Right atrium auricular region (tissue), 2 donors: ENCODE measurements around the gene RNF5. TPM values are rescaled to one million over a fixed set of nuclear protein-coding genes. Genes with fewer than 3 reads are reported as not detected.

ENCODE experiments used
- DNase-seq: peaks from one replicate; pipeline ENCODE4 v3.0.0-alpha.2; 2019; ENCODE audit warnings: low spot score
- H3K27ac ChIP-seq, 2 donors: fragments of 200-600 bp; sonication (generic); 1 replicate in 1 of 2; 2 replicates in 1 of 2; pipeline ENCODE4 v1.5.1; 2016 to 2019
- H3K27me3 ChIP-seq, 2 donors: fragments of 200-600 bp; sonication (generic); one replicate each; pipeline versions ENCODE4 v1.5.1 to v1.6.0; 2017 to 2019
- H3K36me3 ChIP-seq: fragments of 200-600 bp; sonication (generic); one replicate; pipeline ENCODE4 v1.5.1; 2016
- H3K4me1 ChIP-seq, 2 donors: fragments of 200-600 bp; sonication (generic); one replicate each; pipeline versions ENCODE4 v1.5.1 to v1.6.0; 2017 to 2019
- H3K4me3 ChIP-seq, 2 donors: fragments of 200-600 bp; sonication (generic); 1 replicate in 1 of 2; 2 replicates in 1 of 2; pipeline ENCODE4 v1.5.1; 2017 to 2019; ENCODE audit warnings: mild to moderate bottlenecking in 1 of 2, moderate library complexity in 1 of 2
- H3K9me3 ChIP-seq, 2 donors: fragments of 200-600 bp; sonication (generic); one replicate each; pipeline ENCODE4 v1.5.1; 2019
- total RNA-seq, 2 donors: library from RNA; depleted of rRNA; stranded (reverse); fragments of >200 nt; gene quantifications; one replicate each; pipeline ENCODE4 v1.1.0, GENCODE V29; 2016
- TF ChIP-seq, protein P1 (sequence below), 2 donors: fragments of 200-600 bp; sonication (generic); IDR thresholded peaks; one replicate each; pipeline ENCODE4 v1.5.1; 2019; ENCODE audit warnings: antibody characterized with exemption in 2 of 2

The RNF5 gene
- total RNA-seq, 2 donors from 2014 or later: 104 to 106 TPM

DNA sequence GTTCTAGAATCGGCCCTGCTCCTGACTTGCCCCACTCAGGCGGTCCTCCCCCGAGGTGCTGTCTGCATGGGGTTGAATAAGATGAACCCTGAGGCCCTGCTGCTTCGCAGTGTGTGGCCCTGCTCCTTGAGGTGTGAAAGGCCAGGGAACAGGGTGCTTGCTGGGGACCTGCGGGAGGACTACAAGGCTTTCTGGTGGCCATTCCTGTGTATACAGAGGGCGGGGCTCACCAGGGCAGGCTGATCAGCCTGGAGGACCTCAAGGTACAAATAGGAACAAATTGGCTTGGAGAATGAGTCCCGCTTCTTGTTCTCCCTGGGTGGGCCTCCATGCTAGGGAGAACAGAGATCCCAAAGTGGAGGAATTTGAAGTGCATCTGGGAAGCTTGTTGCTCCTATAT, 40.0 kb downstream of the RNF5 start:
- no peak for DNase-seq
- no peaks in the 10 kb centered on the region for H3K9me3 ChIP-seq
- TF ChIP-seq, protein P1, sequence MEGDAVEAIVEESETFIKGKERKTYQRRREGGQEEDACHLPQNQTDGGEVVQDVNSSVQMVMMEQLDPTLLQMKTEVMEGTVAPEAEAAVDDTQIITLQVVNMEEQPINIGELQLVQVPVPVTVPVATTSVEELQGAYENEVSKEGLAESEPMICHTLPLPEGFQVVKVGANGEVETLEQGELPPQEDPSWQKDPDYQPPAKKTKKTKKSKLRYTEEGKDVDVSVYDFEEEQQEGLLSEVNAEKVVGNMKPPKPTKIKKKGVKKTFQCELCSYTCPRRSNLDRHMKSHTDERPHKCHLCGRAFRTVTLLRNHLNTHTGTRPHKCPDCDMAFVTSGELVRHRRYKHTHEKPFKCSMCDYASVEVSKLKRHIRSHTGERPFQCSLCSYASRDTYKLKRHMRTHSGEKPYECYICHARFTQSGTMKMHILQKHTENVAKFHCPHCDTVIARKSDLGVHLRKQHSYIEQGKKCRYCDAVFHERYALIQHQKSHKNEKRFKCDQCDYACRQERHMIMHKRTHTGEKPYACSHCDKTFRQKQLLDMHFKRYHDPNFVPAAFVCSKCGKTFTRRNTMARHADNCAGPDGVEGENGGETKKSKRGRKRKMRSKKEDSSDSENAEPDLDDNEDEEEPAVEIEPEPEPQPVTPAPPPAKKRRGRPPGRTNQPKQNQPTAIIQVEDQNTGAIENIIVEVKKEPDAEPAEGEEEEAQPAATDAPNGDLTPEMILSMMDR (IDR thresholded peaks at IDR 0.05): no peak
- no peaks in the 10 kb centered on the region for H3K27me3 ChIP-seq
- H3K36me3 ChIP-seq: no peaks in the 10 kb centered on the region
- peaks cover 0 to 5% of the 10 kb centered on the region in 2 donors for H3K4me1 ChIP-seq
- H3K4me3 ChIP-seq: no peak overlapping the region
- no peak overlapping the region for H3K27ac ChIP-seq

DNA sequence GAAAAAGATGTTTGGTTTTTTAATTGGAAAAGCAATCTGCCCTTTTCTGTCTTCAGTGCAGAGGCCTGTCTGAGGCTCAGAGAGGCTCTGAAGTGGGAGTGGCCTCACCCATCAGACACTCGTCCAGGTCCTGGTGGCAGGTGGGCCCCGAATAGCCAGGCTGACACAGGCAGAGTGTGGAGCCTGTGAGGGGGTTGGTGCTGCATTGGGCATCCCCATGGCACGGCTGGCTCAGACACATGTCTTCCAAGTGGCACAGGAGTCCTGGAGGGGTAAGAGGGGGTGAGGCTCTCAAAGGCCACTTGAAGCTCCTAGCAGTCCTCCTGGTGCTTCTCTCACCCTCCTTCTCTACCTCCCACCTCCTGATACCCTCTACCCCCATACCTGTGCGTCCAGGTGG, 41.8 kb downstream of the RNF5 start:
- Histone ChIP-seq H3K27ac (no peak overlapping the region), H3K4me3 (no peak overlapping the region), H3K4me1 (peaks cover 0 to 5% of the 10 kb centered on the region in 2 donors), H3K9me3 (no peaks in the 10 kb centered on the region), H3K36me3 (no peaks in the 10 kb centered on the region), H3K27me3 (no peaks in the 10 kb centered on the region)
- no peak for DNase-seq
- TF ChIP-seq, protein P1 (IDR thresholded peaks at IDR 0.05): no peak

DNA sequence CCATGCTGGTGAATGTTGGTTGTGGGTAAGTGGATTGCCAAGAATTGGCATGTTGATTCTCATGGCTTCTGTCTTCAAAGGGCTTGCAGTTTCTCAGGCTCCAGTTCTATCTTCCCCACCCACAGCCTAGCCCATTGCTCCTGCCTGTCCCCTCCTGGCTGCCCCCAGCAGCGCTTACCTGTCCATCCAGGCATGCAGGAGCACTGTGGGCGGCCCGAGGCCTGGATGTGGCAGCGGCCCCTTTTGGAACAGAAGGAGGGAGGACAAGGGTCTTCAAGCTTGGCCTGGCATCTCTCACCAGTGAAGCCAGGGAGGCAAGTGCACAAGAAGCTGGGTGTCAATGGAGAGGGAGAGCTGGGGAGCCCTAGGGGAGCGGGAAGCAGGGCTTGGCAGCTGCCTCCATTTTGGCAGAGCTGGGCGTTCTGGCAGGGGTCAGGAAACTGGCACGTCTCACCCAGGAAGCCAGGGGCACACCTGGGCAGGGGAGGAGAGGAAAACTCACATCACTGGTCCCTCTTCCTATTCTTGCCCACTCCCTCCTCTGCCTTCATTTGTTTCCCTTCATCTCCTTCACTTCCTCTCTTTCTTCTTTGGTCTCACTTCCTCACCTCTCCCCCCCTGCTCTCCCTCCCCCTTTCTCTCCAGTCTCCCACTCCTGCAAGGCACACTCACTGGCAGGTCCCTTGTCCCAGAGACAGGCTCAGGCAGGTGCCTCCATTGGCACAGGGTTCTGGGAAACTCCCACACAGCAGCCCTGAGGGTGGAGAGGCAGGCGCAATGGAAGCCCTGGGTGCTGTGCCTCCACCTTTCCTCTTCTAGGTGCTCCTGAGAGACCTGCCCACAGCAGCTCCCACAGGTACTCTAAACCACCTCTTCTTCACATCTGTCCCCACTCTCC, 44.4 kb downstream of the RNF5 start:
- Histone ChIP-seq H3K9me3 (no peaks in the 10 kb centered on the region), H3K4me1 (peaks cover 0 to 5% of the 10 kb centered on the region in 2 donors), H3K36me3 (no peaks in the 10 kb centered on the region), H3K4me3 (peak overlapping the region; percentile 4 to 37), H3K27me3 (no peaks in the 10 kb centered on the region), H3K27ac (peak overlapping the region; percentile 67 to 73)
- TF ChIP-seq, protein P1 (IDR thresholded peaks at IDR 0.05): no peak
- DNase-seq: no peak

DNA sequence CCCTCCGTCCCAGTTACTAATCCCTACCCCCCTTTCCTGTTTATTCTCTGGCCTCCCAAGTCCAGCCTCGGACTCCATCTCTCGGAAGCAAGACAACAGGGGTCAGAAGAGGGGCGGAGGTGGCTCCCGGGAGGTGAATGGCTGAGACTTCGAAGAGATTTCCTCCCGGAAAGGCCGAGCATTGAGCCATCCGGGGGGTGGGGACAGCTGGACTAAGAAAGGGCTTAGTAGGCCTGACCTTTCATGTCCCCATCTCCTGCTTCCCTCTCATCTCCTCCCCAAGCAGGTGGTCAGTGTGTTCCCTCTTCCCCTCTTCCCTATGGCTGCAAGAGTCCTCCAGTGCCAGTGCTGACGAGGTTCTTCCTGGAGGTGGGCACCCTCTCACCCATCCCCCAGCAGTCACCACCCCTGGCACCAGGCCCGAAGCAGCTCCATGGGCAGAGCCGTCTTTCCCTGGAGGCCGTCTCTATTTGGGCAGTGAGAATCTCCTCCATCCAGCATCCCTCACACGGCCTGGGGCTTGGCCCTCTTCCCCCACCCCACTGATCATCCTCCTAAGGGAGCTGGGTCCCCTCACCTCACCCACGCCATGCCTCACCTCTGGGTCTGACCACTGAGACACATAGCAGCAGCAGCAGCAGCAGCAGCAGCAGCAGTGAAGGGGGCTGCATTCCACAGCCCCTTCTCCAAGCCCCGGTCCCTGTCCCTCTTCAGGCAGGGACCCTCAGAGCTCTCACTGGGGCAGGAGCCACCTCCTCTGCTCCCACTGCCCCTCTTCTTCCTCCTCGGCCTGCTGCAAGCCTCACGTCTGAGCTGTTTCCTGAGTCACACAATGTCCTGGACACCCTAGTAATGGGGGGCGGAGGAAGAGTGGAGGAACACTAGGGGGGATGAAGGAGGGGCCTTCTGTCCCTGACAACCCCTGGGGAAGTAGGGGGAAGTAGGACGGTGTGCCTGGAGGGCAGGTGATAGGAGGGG, 45.3 kb downstream of the RNF5 start, which contains the start of gene NOTCH4:
TSS of gene NOTCH4 (minus strand) at position 810 of the 978 bp plus-strand sequence. CDS start at position 671, 139 bp downstream.
- H3K27ac ChIP-seq: peak within 1 kb of the TSS; percentile 67 to 73
- peak within 1 kb of the TSS; percentile 33 to 37 for H3K4me3 ChIP-seq
- TF ChIP-seq, protein P1 (IDR thresholded peaks at IDR 0.05): no peak

DNA sequence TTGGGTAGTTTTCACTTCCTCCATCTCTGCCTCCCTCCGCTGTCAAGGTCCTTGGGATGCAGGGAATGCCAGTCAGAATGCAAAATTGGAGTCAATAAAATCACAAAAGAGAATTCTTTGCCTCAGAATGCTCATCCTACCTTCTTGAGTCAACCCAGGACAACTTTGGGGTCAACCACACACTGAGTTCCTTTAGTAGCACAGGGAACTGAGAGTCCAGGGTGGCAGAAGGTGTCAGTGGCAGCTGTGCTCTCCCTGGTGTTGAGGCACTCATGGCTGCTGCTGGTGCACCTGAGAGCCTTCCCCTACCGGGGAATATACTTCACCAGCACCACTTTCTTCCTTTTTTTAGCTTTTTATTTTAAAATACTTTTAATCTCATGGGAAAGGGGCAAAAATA, 46.5 kb downstream of the RNF5 start:
- DNase-seq: no peak
- Histone ChIP-seq H3K27ac (peak overlapping the region in 1 of 2 donors; percentile 67), H3K36me3 (no peaks in the 10 kb centered on the region), H3K4me3 (no peak overlapping the region), H3K9me3 (no peaks in the 10 kb centered on the region), H3K27me3 (no peaks in the 10 kb centered on the region), H3K4me1 (peaks cover 0 to 5% of the 10 kb centered on the region in 2 donors)
- TF ChIP-seq, protein P1 (IDR thresholded peaks at IDR 0.05): no peak

More for the DNA sequence above, 45.3 kb downstream of the RNF5 start, which contains the start of gene NOTCH4:
- Histone ChIP-seq H3K27me3 (no peaks in the 10 kb centered on the region), H3K36me3 (no peaks in the 10 kb centered on the region), H3K9me3 (no peaks in the 10 kb centered on the region), H3K4me1 (peaks cover 0 to 5% of the 10 kb centered on the region in 2 donors)
- DNase-seq: no peak
